Loucy (cell line): Measurements from ENCODE around the gene LPIN1.

Experiments
- H2AFZ ChIP-seq: fragments of 200-600 bp; sonication (generic); 2 replicates; pipeline ENCODE4 v1.6.0; 2016; ENCODE audit warnings: antibody characterized with exemption, mild to moderate bottlenecking, low read length, moderate library complexity
- H3F3A ChIP-seq: fragments of 200-600 bp; 2 replicates; pipeline ENCODE4 v1.6.0; 2016; ENCODE audit warnings: antibody characterized with exemption, low read depth, mild to moderate bottlenecking
- H3K27me3 ChIP-seq: fragments of 200-600 bp; sonication (generic); 2 replicates; pipeline ENCODE4 v1.6.1; 2014; ENCODE audit warnings: low read length, mild to moderate bottlenecking; ENCODE audit not compliant: insufficient read depth, poor library complexity, severe bottlenecking
- H3K36me3 ChIP-seq: fragments of 200-600 bp; sonication (generic); 2 replicates; pipeline ENCODE4 v1.6.1; 2016; ENCODE audit warnings: low read length; ENCODE audit not compliant: insufficient read depth
- H3K4me1 ChIP-seq: fragments of 200-600 bp; sonication (generic); 2 replicates; pipeline ENCODE4 v1.5.1; 2014; ENCODE audit warnings: low read length, mild to moderate bottlenecking; ENCODE audit not compliant: insufficient read depth, poor library complexity, severe bottlenecking
- H3K4me2 ChIP-seq: fragments of 200-600 bp; sonication (generic); 2 replicates; pipeline ENCODE4 v1.6.0; 2014; ENCODE audit warnings: antibody characterized with exemption, low read length, low read depth, mild to moderate bottlenecking; ENCODE audit not compliant: poor library complexity, severe bottlenecking
- H3K4me3 ChIP-seq: fragments of 200-600 bp; sonication (generic); 2 replicates; pipeline ENCODE4 v1.5.1; 2014; ENCODE audit warnings: low read length, mild to moderate bottlenecking, mixed read lengths; ENCODE audit not compliant: poor library complexity, severe bottlenecking
- H3K79me2 ChIP-seq: fragments of 200-600 bp; sonication (generic); 2 replicates; pipeline ENCODE4 v1.6.1; 2014; ENCODE audit warnings: low read length; ENCODE audit not compliant: insufficient read depth
- H3K9ac ChIP-seq: fragments of 200-600 bp; sonication (generic); 2 replicates; pipeline ENCODE4 v1.6.0; 2014; ENCODE audit warnings: mild to moderate bottlenecking, low read depth, low read length, moderate library complexity; ENCODE audit not compliant: poor library complexity, severe bottlenecking
- H3K9me2 ChIP-seq: fragments of 200-600 bp; sonication (generic); replicated peaks from 2 replicates; pipeline ENCODE4 v1.6.1; 2016; ENCODE audit warnings: low read depth, low read length, mixed read lengths
- H3K9me3 ChIP-seq: fragments of 200-600 bp; sonication (generic); 2 replicates; pipeline ENCODE4 v1.6.1; 2014; ENCODE audit warnings: mild to moderate bottlenecking, antibody characterized with exemption, low read length, low read depth; ENCODE audit not compliant: insufficient read depth
- H4K20me1 ChIP-seq: fragments of 200-600 bp; sonication (generic); 2 replicates; pipeline ENCODE4 v1.6.0; 2014; ENCODE audit warnings: antibody characterized with exemption, low read length, mild to moderate bottlenecking; ENCODE audit not compliant: insufficient read depth, poor library complexity, severe bottlenecking
- EZH2phosphoT487 ChIP-seq: fragments of 200-600 bp; IDR thresholded peaks from 2 replicates; pipeline ENCODE4 v1.6.1; 2018; ENCODE audit warnings: antibody characterized with exemption, mild to moderate bottlenecking, moderate library complexity, borderline replicate concordance
- TF ChIP-seq, protein P1 (sequence below): fragments of 200-600 bp; sonication (generic); conservative IDR thresholded peaks from 2 replicates; pipeline ENCODE4 v1.5.1; 2014; ENCODE audit warnings: mild to moderate bottlenecking, antibody characterized with exemption, low read length

LPIN1 gene

DNA sequence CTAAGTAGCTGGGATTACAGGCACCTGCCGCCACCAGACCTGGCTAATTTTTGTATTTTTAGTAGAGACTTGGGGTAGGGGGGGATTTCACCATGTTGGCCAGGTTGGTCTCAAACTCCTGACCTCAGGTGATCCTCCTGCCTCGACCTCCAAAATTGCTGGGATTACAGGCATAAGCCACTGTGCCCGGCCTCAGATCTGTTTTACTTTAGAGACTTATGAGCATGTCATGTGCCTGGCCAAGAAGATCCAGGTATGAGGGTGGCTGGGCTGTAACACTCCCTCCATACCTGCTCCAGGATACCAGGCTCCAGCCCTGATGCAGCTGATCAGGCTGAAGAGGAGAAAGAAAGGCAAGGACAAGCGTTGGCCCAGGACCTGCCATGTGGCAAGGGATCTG, 125.0 kb downstream of the LPIN1 start:
- H3K36me3 ChIP-seq: no peaks in the 10 kb centered on the region
- no peaks in the 10 kb centered on the region for H3K27me3 ChIP-seq
- no peak overlapping the region for H3K4me2 ChIP-seq
- no peaks in the 10 kb centered on the region for H3K9me3 ChIP-seq
- no peaks in the 10 kb centered on the region for H3K9me2 ChIP-seq
- no peaks in the 10 kb centered on the region for H4K20me1 ChIP-seq
- H3K79me2 ChIP-seq: no peaks in the 10 kb centered on the region
- no peak overlapping the region for H2AFZ ChIP-seq
- no peak for TF ChIP-seq EZH2phosphoT487
- TF ChIP-seq, protein P1, sequence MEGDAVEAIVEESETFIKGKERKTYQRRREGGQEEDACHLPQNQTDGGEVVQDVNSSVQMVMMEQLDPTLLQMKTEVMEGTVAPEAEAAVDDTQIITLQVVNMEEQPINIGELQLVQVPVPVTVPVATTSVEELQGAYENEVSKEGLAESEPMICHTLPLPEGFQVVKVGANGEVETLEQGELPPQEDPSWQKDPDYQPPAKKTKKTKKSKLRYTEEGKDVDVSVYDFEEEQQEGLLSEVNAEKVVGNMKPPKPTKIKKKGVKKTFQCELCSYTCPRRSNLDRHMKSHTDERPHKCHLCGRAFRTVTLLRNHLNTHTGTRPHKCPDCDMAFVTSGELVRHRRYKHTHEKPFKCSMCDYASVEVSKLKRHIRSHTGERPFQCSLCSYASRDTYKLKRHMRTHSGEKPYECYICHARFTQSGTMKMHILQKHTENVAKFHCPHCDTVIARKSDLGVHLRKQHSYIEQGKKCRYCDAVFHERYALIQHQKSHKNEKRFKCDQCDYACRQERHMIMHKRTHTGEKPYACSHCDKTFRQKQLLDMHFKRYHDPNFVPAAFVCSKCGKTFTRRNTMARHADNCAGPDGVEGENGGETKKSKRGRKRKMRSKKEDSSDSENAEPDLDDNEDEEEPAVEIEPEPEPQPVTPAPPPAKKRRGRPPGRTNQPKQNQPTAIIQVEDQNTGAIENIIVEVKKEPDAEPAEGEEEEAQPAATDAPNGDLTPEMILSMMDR: no peak
- no peak overlapping the region for H3K4me3 ChIP-seq
- H3K9ac ChIP-seq: no peak overlapping the region
- peaks cover 32% of the 10 kb centered on the region for H3K4me1 ChIP-seq
- no peaks in the 10 kb centered on the region for H3F3A ChIP-seq

- no peak overlapping the region for H3K4me2 ChIP-seq
Measured at GRCh38 chr2:11872247-11872947, 126.0 kb downstream of the LPIN1 start.

GRCh38 chr2:11872948-11873269, 126.5 kb downstream of the LPIN1 start:
- no peak overlapping the region for H3K4me3 ChIP-seq

More at GRCh38 chr2:11872247-11872947, 126.0 kb downstream of the LPIN1 start:
- Histone ChIP-seq H3K27me3 (no peaks in the 10 kb centered on the region), H3K9me2 (no peaks in the 10 kb centered on the region), H3K4me3 (no peak overlapping the region), H3K36me3 (no peaks in the 10 kb centered on the region), H3K9me3 (no peaks in the 10 kb centered on the region), H3K4me1 (peaks cover 32% of the 10 kb centered on the region), H3K9ac (no peak overlapping the region), H2AFZ (no peak overlapping the region), H3K79me2 (no peaks in the 10 kb centered on the region), H3F3A (no peaks in the 10 kb centered on the region), H4K20me1 (no peaks in the 10 kb centered on the region)
- TF ChIP-seq, protein P1: no peak
- TF ChIP-seq EZH2phosphoT487: no peak

More at GRCh38 chr2:11872948-11873269, 126.5 kb downstream of the LPIN1 start:
- no peaks in the 10 kb centered on the region for H3K36me3 ChIP-seq
- no peak for TF ChIP-seq EZH2phosphoT487
- TF ChIP-seq, protein P1: no peak
- no peaks in the 10 kb centered on the region for H3K9me2 ChIP-seq
- no peaks in the 10 kb centered on the region for H4K20me1 ChIP-seq
- H2AFZ ChIP-seq: no peak overlapping the region
- H3K9ac ChIP-seq: no peak overlapping the region
- peaks cover 34% of the 10 kb centered on the region for H3K4me1 ChIP-seq
- no peaks in the 10 kb centered on the region for H3K27me3 ChIP-seq
- H3K79me2 ChIP-seq: no peaks in the 10 kb centered on the region
- H3K4me2 ChIP-seq: no peak overlapping the region
- no peaks in the 10 kb centered on the region for H3K9me3 ChIP-seq
- H3F3A ChIP-seq: no peaks in the 10 kb centered on the region
